Ishikawa (cell line): Measurements from ENCODE around the gene PPP2R5E.

Experiments
- CEBPB ChIP-seq: IDR thresholded peaks from 2 replicates; pipeline ENCODE4 v1.6.1; 2012
- CREB1 ChIP-seq: IDR thresholded peaks from 2 replicates; pipeline ENCODE4 v1.6.1; 2012; ENCODE audit warnings: low read depth
- EGR1 ChIP-seq: IDR thresholded peaks from 2 replicates; pipeline ENCODE4 v1.6.1; 2012
- EP300 ChIP-seq: IDR thresholded peaks from 2 replicates; pipeline ENCODE4 v1.6.1; 2012; ENCODE audit warnings: borderline replicate concordance
- FOXM1 ChIP-seq: IDR thresholded peaks from 2 replicates; pipeline ENCODE4 v1.6.1; 2012; ENCODE audit warnings: low read depth, borderline replicate concordance
- MAX ChIP-seq: IDR thresholded peaks from 2 replicates; pipeline ENCODE4 v1.6.1; 2012
- NFIC ChIP-seq: IDR thresholded peaks from 2 replicates; pipeline ENCODE4 v1.6.1; 2012
- RAD21 ChIP-seq: IDR thresholded peaks from 2 replicates; pipeline ENCODE4 v1.6.1; 2012; ENCODE audit warnings: low read depth
- REST ChIP-seq: IDR thresholded peaks from 2 replicates; pipeline ENCODE4 v1.6.1; 2012; ENCODE audit warnings: low read depth, mild to moderate bottlenecking
- TAF1 ChIP-seq: IDR thresholded peaks from 2 replicates; pipeline ENCODE4 v1.6.1; 2012; ENCODE audit warnings: low read depth, mild to moderate bottlenecking
- TCF12 ChIP-seq: IDR thresholded peaks from 2 replicates; pipeline ENCODE4 v1.6.1; 2012; ENCODE audit warnings: low read depth
- TEAD4 ChIP-seq: IDR thresholded peaks from 2 replicates; pipeline ENCODE4 v1.6.1; 2012
- USF1 ChIP-seq: IDR thresholded peaks from 2 replicates; pipeline ENCODE4 v1.6.1; 2012
- YY1 ChIP-seq: IDR thresholded peaks from 2 replicates; pipeline ENCODE4 v1.6.1; 2012; ENCODE audit warnings: low read depth
- ZBTB7A ChIP-seq: IDR thresholded peaks from 2 replicates; pipeline ENCODE4 v1.6.1; 2012; ENCODE audit warnings: low read depth

Gene PPP2R5E

GRCh38 chr14:63361790-63362189 is 181.4 kb downstream of the PPP2R5E start:
- TF ChIP-seq EGR1 (no peak), NFIC (no peak), RAD21 (no peak), TCF12 (no peak), CEBPB (no peak), TAF1 (no peak), CREB1 (no peak), YY1 (no peak), MAX (no peak), ZBTB7A (no peak), REST (no peak), EP300 (no peak)

- no peak for TF ChIP-seq CEBPB
- no peak for TF ChIP-seq EP300
- no peak for TF ChIP-seq TCF12
- no peak for TF ChIP-seq USF1
- no peak for TF ChIP-seq YY1
Measured at GRCh38 chr14:63357841-63358240, 185.3 kb downstream of the PPP2R5E start.

- TF ChIP-seq RAD21, result no peak
- no peak for TF ChIP-seq CEBPB
- TF ChIP-seq MAX, result no peak
- TF ChIP-seq FOXM1, result no peak
- TF ChIP-seq USF1, result no peak
- TF ChIP-seq TAF1, result no peak
- no peak for TF ChIP-seq TCF12
- no peak for TF ChIP-seq YY1
- no peak for TF ChIP-seq CREB1
- no peak for TF ChIP-seq EGR1
- TF ChIP-seq TEAD4, result no peak
- TF ChIP-seq EP300, result no peak
Measured at GRCh38 chr14:63345826-63346225, 197.4 kb downstream of the PPP2R5E start.

- TF ChIP-seq ZBTB7A (no peak), TCF12 (no peak), MAX (no peak), YY1 (no peak), EP300 (no peak)
Measured at GRCh38 chr14:63344336-63344735, 198.8 kb downstream of the PPP2R5E start.

- TF ChIP-seq NFIC, result no peak
- TF ChIP-seq EGR1, result no peak
- no peak for TF ChIP-seq USF1
- TF ChIP-seq TEAD4, result no peak
- no peak for TF ChIP-seq YY1
- no peak for TF ChIP-seq MAX
- no peak for TF ChIP-seq REST
- TF ChIP-seq CEBPB, result no peak
- no peak for TF ChIP-seq FOXM1
- no peak for TF ChIP-seq TCF12
- no peak for TF ChIP-seq EP300
- TF ChIP-seq CREB1, result no peak
- no peak for TF ChIP-seq RAD21
- no peak for TF ChIP-seq ZBTB7A
- no peak for TF ChIP-seq TAF1
Measured at GRCh38 chr14:63343878-63344277, 199.3 kb downstream of the PPP2R5E start.
